Chondrocyte (in vitro differentiated cells): ENCODE data around the gene KIF3B. TPM values are rescaled to one million over a fixed set of nuclear protein-coding genes. Genes with fewer than 3 reads are reported as not detected.
"Not testable (repeated sequence)": the region's sequence is repeated elsewhere in the genome, so short reads cannot be mapped to it uniquely, and the experiment has no call there.

ENCODE experiments used
- DNase-seq: peaks from one replicate; pipeline ENCODE4 v3.0.0; 2021; ENCODE audit warnings: mixed read lengths, low spot score
- H3K27ac Mint-ChIP-seq: one replicate; pipeline ENCODE4 v1.8.0; 2021; ENCODE audit warnings: mild to moderate bottlenecking, moderate library complexity, mixed read lengths; ENCODE audit not compliant: unreplicated experiment
- H3K27me3 Mint-ChIP-seq: 2 replicates; pipeline ENCODE4 v1.8.0; 2021; ENCODE audit warnings: low read depth, mixed read lengths
- H3K36me3 Mint-ChIP-seq: 2 replicates; pipeline ENCODE4 v1.8.0; 2021; ENCODE audit warnings: low read depth, mixed read lengths
- H3K4me1 Mint-ChIP-seq: 2 replicates; pipeline ENCODE4 v1.8.0; 2021; ENCODE audit warnings: low read depth, mild to moderate bottlenecking, mixed read lengths
- H3K4me3 Mint-ChIP-seq: one replicate; pipeline ENCODE4 v1.8.0; 2021; ENCODE audit warnings: mild to moderate bottlenecking, moderate library complexity, mixed read lengths; ENCODE audit not compliant: unreplicated experiment
- H3K9me3 Mint-ChIP-seq: 2 replicates; pipeline ENCODE4 v1.8.0; 2021; ENCODE audit warnings: low read depth, mixed read lengths
- CTCF ChIP-seq: fragments of 200-600 bp; sonication (generic); IDR thresholded peaks from 2 replicates; pipeline ENCODE4 v1.5.0; 2021; ENCODE audit warnings: antibody characterized with exemption, mild to moderate bottlenecking, moderate library complexity
- total RNA-seq: library from RNA; stranded (reverse); gene quantifications from 3 replicates; pipeline ENCODE4 v1.2.1, GENCODE V29; 2021

The KIF3B gene
- total RNA-seq, 1 donor from 2014 or later, result 35.5 TPM

GRCh38 chr20:32249030-32249738 lies 28.3 kb upstream of the KIF3B start:
- H3K36me3 Mint-ChIP-seq, result no peaks in the 10 kb centered on the region
- H3K9me3 Mint-ChIP-seq, result peaks cover 4% of the 10 kb centered on the region
- H3K27ac Mint-ChIP-seq, result no peak overlapping the region
- H3K4me3 Mint-ChIP-seq, result no peak overlapping the region
- no peaks in the 10 kb centered on the region for H3K4me1 Mint-ChIP-seq
- peak; percentile 10 for DNase-seq
- TF ChIP-seq CTCF, result no peak
- H3K27me3 Mint-ChIP-seq, result peaks cover 4% of the 10 kb centered on the region

DNA sequence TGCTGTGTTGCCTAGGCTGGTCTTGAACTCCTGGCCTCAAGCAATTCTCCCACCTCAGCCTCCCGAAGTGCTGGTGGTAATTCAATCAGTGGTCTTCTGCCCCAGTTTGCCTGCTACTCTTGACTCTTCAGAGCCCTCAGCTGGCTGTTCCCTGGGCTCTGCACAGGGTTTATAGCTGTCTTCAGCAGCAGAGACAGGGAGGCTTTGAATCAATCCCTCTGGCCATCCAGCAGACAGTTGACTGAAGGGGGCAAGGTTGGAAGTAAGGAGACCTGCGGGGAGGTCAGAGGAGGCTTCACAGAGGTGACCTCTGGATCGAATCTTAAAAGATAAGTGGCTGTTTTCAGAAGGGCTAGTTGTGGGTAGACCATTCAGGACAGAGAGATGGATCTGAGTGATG lies 26.0 kb upstream of the KIF3B start:
- TF ChIP-seq CTCF, result no peak
- peaks cover 4% of the 10 kb centered on the region for H3K27me3 Mint-ChIP-seq
- peaks cover 11% of the 10 kb centered on the region for H3K4me1 Mint-ChIP-seq
- no peaks in the 10 kb centered on the region for H3K36me3 Mint-ChIP-seq
- H3K4me3 Mint-ChIP-seq, result no peak overlapping the region
- no peak overlapping the region for H3K27ac Mint-ChIP-seq
- DNase-seq, result peak; percentile 34
- peaks cover 4% of the 10 kb centered on the region for H3K9me3 Mint-ChIP-seq

DNA sequence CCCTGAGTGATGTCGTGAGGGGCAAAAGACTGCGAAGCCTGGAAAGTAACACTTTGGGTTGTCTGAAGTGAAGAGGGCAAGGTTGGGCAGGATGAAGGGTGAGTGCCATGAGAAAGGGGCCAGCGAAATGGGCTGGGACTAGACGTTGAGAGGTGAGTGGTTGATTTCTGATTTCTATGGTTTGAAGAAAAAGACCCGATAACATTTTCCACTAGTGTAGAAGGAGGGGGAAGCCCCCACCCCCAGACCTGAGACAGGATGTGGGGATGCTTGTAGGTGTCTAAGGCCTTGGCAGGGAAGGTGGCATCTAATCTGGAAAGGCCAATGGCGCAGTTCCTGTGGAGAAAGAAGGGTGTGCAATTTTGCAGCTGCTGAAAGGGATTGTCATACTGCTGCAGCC lies 25.3 kb upstream of the KIF3B start:
- no peaks in the 10 kb centered on the region for H3K36me3 Mint-ChIP-seq
- no peak for DNase-seq
- H3K9me3 Mint-ChIP-seq, result peaks cover 4% of the 10 kb centered on the region
- H3K4me1 Mint-ChIP-seq, result peaks cover 15% of the 10 kb centered on the region
- TF ChIP-seq CTCF, result no peak
- peaks cover 4% of the 10 kb centered on the region for H3K27me3 Mint-ChIP-seq
- H3K4me3 Mint-ChIP-seq, result no peak overlapping the region
- no peak overlapping the region for H3K27ac Mint-ChIP-seq

DNA sequence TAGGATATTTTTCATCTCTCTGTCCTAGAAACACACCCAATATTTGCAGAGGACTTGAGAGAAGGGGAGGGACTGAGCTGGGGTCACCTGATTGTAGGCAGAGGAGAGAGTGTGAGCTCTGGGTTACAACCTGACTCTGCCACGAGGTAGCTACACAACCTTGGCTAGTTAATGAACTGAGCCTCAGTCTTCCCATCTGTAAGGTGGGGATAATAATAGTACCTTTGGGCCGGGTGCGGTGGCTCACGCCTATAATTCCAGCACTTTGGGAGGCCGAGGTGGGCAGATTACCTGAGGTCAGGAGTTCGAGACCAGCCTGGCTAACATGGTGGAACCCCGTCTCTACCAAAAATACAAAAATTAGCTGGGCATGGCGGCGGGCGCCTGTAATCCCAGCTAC lies 16.5 kb upstream of the KIF3B start:
- not testable (repeated sequence) for H3K27ac Mint-ChIP-seq

GRCh38 chr20:32261644-32262043 lies 15.8 kb upstream of the KIF3B start:
- H3K27me3 Mint-ChIP-seq, result no peaks in the 10 kb centered on the region
- H3K27ac Mint-ChIP-seq, result no peak overlapping the region
- H3K9me3 Mint-ChIP-seq, result no peaks in the 10 kb centered on the region
- H3K36me3 Mint-ChIP-seq, result no peaks in the 10 kb centered on the region
- no peak for TF ChIP-seq CTCF
- H3K4me1 Mint-ChIP-seq, result peaks cover 3% of the 10 kb centered on the region
- H3K4me3 Mint-ChIP-seq, result no peak overlapping the region
- no peak for DNase-seq

More for the DNA sequence above, 16.5 kb upstream of the KIF3B start:
- not testable (repeated sequence) for H3K36me3 Mint-ChIP-seq, H3K4me3 Mint-ChIP-seq, H3K9me3 Mint-ChIP-seq, H3K4me1 Mint-ChIP-seq, H3K27me3 Mint-ChIP-seq
- peak; percentile 41 for DNase-seq

DNA sequence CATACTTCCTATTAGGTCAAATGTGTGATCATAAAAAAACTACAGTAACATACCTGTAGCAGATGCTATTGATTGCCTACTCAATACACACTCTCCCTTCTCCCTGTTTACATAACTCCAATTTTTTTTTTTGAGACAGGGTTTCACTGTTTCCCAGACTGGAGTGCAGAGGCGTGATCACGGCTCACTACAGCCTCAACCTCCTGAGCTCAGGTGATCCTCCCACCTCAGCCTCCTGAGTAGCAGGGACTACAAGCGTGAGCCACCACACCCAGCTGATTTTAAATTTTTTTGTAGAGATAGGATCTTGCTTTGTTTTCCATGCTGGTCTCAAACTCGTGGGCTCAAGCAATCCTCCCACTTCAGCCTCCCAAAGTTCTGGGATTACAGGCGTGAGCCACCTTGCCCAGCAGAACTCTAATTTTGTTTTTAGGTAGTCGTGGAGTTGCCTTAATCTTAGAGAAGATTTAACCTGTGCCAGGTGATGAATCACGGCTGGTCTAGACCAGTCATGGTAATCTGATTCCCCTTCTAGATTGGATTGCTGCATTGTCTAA lies 14.0 kb upstream of the KIF3B start:
- DNase-seq, result peak; percentile 10
- Mint-ChIP-seq H3K36me3 (no peaks in the 10 kb centered on the region), H3K27me3 (no peaks in the 10 kb centered on the region), H3K4me1 (no peaks in the 10 kb centered on the region), H3K4me3 (no peak overlapping the region), H3K9me3 (no peaks in the 10 kb centered on the region), H3K27ac (no peak overlapping the region)
- TF ChIP-seq CTCF, result no peak
